ENCODE measurements around the gene MSRB3. TPM values are rescaled to one million over a fixed set of nuclear protein-coding genes. Genes with fewer than 3 reads are reported as not detected.
A peak's percentile ranks its signal among the peaks of the same experiment; 100 is the strongest.

MSRB3 gene
- total RNA-seq, 1 experiment from 2014 or later = 31.1 TPM

DNA sequence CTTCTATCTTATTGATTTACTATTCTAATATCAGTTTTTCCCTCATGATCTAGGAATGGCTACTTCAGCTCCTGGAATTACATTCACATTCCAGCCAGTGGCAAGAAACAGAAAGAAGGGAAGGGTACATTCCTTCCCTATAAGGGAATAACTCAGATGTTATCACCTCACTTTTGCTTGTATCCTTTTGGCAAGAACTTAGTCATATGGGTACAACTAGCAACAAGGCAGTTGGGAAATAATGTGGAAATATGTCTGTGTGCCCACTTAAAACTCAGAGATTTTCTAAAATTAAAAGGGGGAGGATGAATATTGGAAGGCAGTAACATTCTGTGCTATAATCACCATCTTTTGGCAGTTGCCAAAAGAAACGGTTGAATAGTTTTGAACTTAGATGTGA lies 85.6 kb downstream of the MSRB3 start:
- BruUV-seq (replicated peaks) = no TSS peak
- H3K27me3 Mint-ChIP-seq (ENCODE audit: insufficient read depth, unreplicated experiment) = no peaks in the 10 kb centered on the region
- CTCF ChIA-PET = no interaction called here
- H3K27ac Mint-ChIP-seq (ENCODE audit: low read depth, unreplicated experiment) = peak overlapping the region; percentile 10
- POLR2A ChIA-PET = no interaction called here
- peak; percentile 13 for DNase-seq (ENCODE audit: unreplicated experiment)
- no peak overlapping the region for H3K4me3 Mint-ChIP-seq (ENCODE audit: unreplicated experiment)
- H3K4me1 Mint-ChIP-seq (ENCODE audit: insufficient read depth, unreplicated experiment) = peaks cover 7% of the 10 kb centered on the region
- intact Hi-C loops (cut with micrococcal nuclease) = no loop called here
- peaks cover 7% of the 10 kb centered on the region for H3K36me3 Mint-ChIP-seq (ENCODE audit: insufficient read depth, unreplicated experiment)
- H3K9me3 Mint-ChIP-seq (ENCODE audit: unreplicated experiment) = no peaks in the 10 kb centered on the region
- TF ChIP-seq, protein P1, sequence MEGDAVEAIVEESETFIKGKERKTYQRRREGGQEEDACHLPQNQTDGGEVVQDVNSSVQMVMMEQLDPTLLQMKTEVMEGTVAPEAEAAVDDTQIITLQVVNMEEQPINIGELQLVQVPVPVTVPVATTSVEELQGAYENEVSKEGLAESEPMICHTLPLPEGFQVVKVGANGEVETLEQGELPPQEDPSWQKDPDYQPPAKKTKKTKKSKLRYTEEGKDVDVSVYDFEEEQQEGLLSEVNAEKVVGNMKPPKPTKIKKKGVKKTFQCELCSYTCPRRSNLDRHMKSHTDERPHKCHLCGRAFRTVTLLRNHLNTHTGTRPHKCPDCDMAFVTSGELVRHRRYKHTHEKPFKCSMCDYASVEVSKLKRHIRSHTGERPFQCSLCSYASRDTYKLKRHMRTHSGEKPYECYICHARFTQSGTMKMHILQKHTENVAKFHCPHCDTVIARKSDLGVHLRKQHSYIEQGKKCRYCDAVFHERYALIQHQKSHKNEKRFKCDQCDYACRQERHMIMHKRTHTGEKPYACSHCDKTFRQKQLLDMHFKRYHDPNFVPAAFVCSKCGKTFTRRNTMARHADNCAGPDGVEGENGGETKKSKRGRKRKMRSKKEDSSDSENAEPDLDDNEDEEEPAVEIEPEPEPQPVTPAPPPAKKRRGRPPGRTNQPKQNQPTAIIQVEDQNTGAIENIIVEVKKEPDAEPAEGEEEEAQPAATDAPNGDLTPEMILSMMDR (IDR thresholded peaks at IDR 0.05; ENCODE audit: unreplicated experiment) = no peak

- H3K9me3 Mint-ChIP-seq (ENCODE audit: unreplicated experiment) = no peaks in the 10 kb centered on the region
- TF ChIP-seq, protein P1 (IDR thresholded peaks at IDR 0.05; ENCODE audit: unreplicated experiment) = no peak
- BruUV-seq (replicated peaks) = no TSS peak
- ChIA-PET CTCF (interaction anchor here (0.7 kb wide), 1 partner anchor 50 kb away, joined by 3 read pairs; no protein-coding TSS in a partner anchor), POLR2A (no interaction called here)
- H3K4me1 Mint-ChIP-seq (ENCODE audit: insufficient read depth, unreplicated experiment) = peaks cover 7% of the 10 kb centered on the region
- H3K27ac Mint-ChIP-seq (ENCODE audit: low read depth, unreplicated experiment) = no peak overlapping the region
- H3K27me3 Mint-ChIP-seq (ENCODE audit: insufficient read depth, unreplicated experiment) = no peaks in the 10 kb centered on the region
- H3K36me3 Mint-ChIP-seq (ENCODE audit: insufficient read depth, unreplicated experiment) = peaks cover 7% of the 10 kb centered on the region
- DNase-seq (ENCODE audit: unreplicated experiment) = no peak
- intact Hi-C loops (cut with micrococcal nuclease) = no loop called here
- no peak overlapping the region for H3K4me3 Mint-ChIP-seq (ENCODE audit: unreplicated experiment)
These were observed 88.9 kb downstream of the MSRB3 start for GRCh38 chr12:65367396-65367795.

DNA sequence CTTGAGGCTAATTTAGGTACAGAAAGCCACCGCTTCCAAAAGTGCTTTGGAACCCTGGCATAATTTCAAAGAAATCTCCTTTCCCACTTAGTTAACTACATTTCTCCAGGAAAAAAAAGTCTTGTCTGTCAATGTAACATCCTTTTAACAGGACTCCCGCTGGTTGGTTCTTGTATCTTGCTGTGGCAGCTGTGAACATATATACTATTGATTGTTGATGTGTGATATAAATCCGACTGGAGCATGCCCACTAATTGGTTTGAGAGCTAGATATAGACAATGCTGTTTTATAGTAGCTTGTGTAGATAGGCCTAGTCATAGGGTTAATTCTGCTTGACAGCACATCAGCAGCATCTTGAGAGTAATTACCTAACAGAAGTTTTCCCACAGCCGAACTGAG lies 89.6 kb downstream of the MSRB3 start:
- H3K27ac Mint-ChIP-seq (ENCODE audit: low read depth, unreplicated experiment) = no peak overlapping the region
- peaks cover 7% of the 10 kb centered on the region for H3K36me3 Mint-ChIP-seq (ENCODE audit: insufficient read depth, unreplicated experiment)
- DNase-seq (ENCODE audit: unreplicated experiment) = no peak
- BruUV-seq (replicated peaks) = no TSS peak
- peaks cover 7% of the 10 kb centered on the region for H3K4me1 Mint-ChIP-seq (ENCODE audit: insufficient read depth, unreplicated experiment)
- no peaks in the 10 kb centered on the region for H3K9me3 Mint-ChIP-seq (ENCODE audit: unreplicated experiment)
- ChIA-PET CTCF (interaction anchor here (0.7 kb wide), 1 partner anchor 49 kb away, joined by 3 read pairs; no protein-coding TSS in a partner anchor), POLR2A (no interaction called here)
- intact Hi-C loops (cut with micrococcal nuclease) = no loop called here
- no peak overlapping the region for H3K4me3 Mint-ChIP-seq (ENCODE audit: unreplicated experiment)
- H3K27me3 Mint-ChIP-seq (ENCODE audit: insufficient read depth, unreplicated experiment) = no peaks in the 10 kb centered on the region
- TF ChIP-seq, protein P1 (IDR thresholded peaks at IDR 0.05; ENCODE audit: unreplicated experiment) = no peak

GRCh38 chr12:65372574-65372973 lies 94.1 kb downstream of the MSRB3 start:
- Mint-ChIP-seq H3K27me3 (ENCODE audit: insufficient read depth, unreplicated experiment) (no peaks in the 10 kb centered on the region), H3K27ac (ENCODE audit: low read depth, unreplicated experiment) (no peak overlapping the region), H3K36me3 (ENCODE audit: insufficient read depth, unreplicated experiment) (peaks cover 5% of the 10 kb centered on the region), H3K4me1 (ENCODE audit: insufficient read depth, unreplicated experiment) (no peaks in the 10 kb centered on the region), H3K4me3 (ENCODE audit: unreplicated experiment) (no peak overlapping the region), H3K9me3 (ENCODE audit: unreplicated experiment) (no peaks in the 10 kb centered on the region)
- intact Hi-C loops (cut with micrococcal nuclease) = no loop called here
- TF ChIP-seq, protein P1 (IDR thresholded peaks at IDR 0.05; ENCODE audit: unreplicated experiment) = no peak
- ChIA-PET POLR2A (no interaction called here), CTCF (interaction anchor here (0.6 to 0.7 kb wide), 2 partner anchors 912 to 1897 kb away, joined by 3 read pairs; partner anchors contain the start of gene CAND1)
- no peak for DNase-seq (ENCODE audit: unreplicated experiment)
- BruUV-seq (replicated peaks) = no TSS peak

All from MCF 10A (cell line).